ENCODE results near the gene LRG1.

The LRG1 gene

DNA sequence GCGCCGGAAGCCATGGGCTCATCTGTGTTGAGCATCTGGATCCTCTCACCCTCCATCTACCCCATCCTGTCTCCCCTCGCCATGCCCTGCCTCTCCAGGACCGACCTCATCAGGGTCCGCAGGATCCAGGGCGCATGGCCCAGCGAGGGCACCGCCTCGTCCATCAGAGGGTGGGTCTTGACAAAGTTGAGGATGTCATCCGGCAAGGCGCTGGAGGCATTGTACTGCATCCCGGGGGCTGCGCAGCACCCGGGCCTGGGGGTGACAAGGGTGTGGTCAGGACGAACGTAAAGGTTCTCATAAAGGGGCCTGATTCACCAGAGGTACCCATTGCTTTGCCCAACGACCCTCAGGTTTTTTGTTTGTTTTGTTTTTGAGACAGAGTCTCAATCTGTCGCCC is 10.2 kb upstream of the LRG1 start:
- Histone ChIP-seq H3K4me1 (ENCODE audit: control insufficient read depth, insufficient read depth, low read depth, low read length) (peaks cover 2% of the 10 kb centered on the region), H2BK12ac (ENCODE audit: low read length in 2 of 2) (no peak overlapping the region), H3K79me1 (replicated peaks; ENCODE audit: low read length, poor library complexity, severe bottlenecking) (no peaks in the 10 kb centered on the region), H3K4me2 (ENCODE audit: low read length, poor library complexity, severe bottlenecking) (no peak overlapping the region), H3K27me3 (ENCODE audit: control insufficient read depth in 1 of 2, insufficient read depth in 1 of 2, low read length in 2 of 2) (peaks cover 0 to 39% of the 10 kb centered on the region in 2 experiments), H2BK15ac (ENCODE audit: low read depth, poor library complexity, severe bottlenecking) (no peak overlapping the region), H3K9me3 (ENCODE audit: control insufficient read depth, low read length) (no peaks in the 10 kb centered on the region), H2AK5ac (ENCODE audit: low read length, severe bottlenecking) (no peak overlapping the region), H4K8ac (ENCODE audit: low read length) (no peak overlapping the region), H3K14ac (ENCODE audit: low read length in 2 of 2) (no peak overlapping the region), H3K23ac (ENCODE audit: low read length in 2 of 2) (no peak overlapping the region), H3K27ac (ENCODE audit: low read length, poor library complexity, severe bottlenecking) (no peak overlapping the region), H2BK120ac (ENCODE audit: low read depth, low read length) (no peak overlapping the region), H3K18ac (ENCODE audit: low read depth in 1 of 2, low read length in 2 of 2) (no peak overlapping the region), H3K4me3 (ENCODE audit: insufficient read depth in 1 of 2, low read depth in 1 of 2, low read length in 2 of 2) (no peak overlapping the region), H4K91ac (ENCODE audit: low read length) (no peak overlapping the region), H3K4ac (ENCODE audit: low read depth in 1 of 2, low read length in 2 of 2) (no peak overlapping the region), H3K36me3 (ENCODE audit: control insufficient read depth in 1 of 2, insufficient read depth in 2 of 2, low read depth in 1 of 2, low read length in 2 of 2) (peaks cover 0 to 23% of the 10 kb centered on the region in 2 experiments), H2BK5ac (ENCODE audit: low read depth, low read length, poor library complexity, severe bottlenecking) (no peak overlapping the region), H2AFZ (ENCODE audit: low read depth, low read length) (no peak overlapping the region), H3K9ac (ENCODE audit: low read length) (no peak overlapping the region)
- no peak for DNase-seq
- 95% methylated on average over 18 of the region's 18 CpGs for WGBS

DNA sequence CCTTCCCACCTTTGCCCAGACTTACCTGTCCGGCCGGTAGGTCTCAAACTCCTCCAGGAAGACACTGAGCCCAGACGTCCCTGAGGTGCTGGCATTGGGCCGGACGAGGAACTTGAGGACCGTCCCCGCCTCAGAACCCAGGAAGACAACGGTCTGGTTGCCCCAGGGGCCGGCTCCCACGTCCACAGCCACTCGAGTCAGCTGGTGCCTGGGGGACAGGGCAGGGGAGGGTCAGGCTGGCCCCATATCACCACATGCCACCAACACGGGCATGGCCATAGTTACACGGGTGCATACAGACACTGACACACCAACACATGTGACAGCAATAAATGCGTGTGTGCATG is 8.4 kb upstream of the LRG1 start:
- H3K9ac ChIP-seq (ENCODE audit: low read length), result no peak overlapping the region
- peak overlapping the region in 1 of 2 experiments; percentile 51 for H3K14ac ChIP-seq (ENCODE audit: low read length in 2 of 2)
- H3K23ac ChIP-seq (ENCODE audit: low read length in 2 of 2), result no peak overlapping the region
- DNase-seq, result no peak
- no peak overlapping the region for H3K18ac ChIP-seq (ENCODE audit: low read depth in 1 of 2, low read length in 2 of 2)
- H3K36me3 ChIP-seq (ENCODE audit: control insufficient read depth in 1 of 2, insufficient read depth in 2 of 2, low read depth in 1 of 2, low read length in 2 of 2), result peaks cover 0 to 25% of the 10 kb centered on the region in 2 experiments
- no peak overlapping the region for H2BK15ac ChIP-seq (ENCODE audit: low read depth, poor library complexity, severe bottlenecking)
- no peaks in the 10 kb centered on the region for H3K9me3 ChIP-seq (ENCODE audit: control insufficient read depth, low read length)
- 90% methylated on average over 14 of the region's 14 CpGs for WGBS
- H3K4me3 ChIP-seq (ENCODE audit: insufficient read depth in 1 of 2, low read depth in 1 of 2, low read length in 2 of 2), result no peak overlapping the region
- no peak overlapping the region for H4K91ac ChIP-seq (ENCODE audit: low read length)
- no peak overlapping the region for H2BK120ac ChIP-seq (ENCODE audit: low read depth, low read length)
- no peaks in the 10 kb centered on the region for H3K79me1 ChIP-seq (replicated peaks; ENCODE audit: low read length, poor library complexity, severe bottlenecking)
- no peak overlapping the region for H2BK5ac ChIP-seq (ENCODE audit: low read depth, low read length, poor library complexity, severe bottlenecking)
- H3K4me2 ChIP-seq (ENCODE audit: low read length, poor library complexity, severe bottlenecking), result no peak overlapping the region
- H3K27me3 ChIP-seq (ENCODE audit: control insufficient read depth in 1 of 2, insufficient read depth in 1 of 2, low read length in 2 of 2), result peaks cover 0 to 39% of the 10 kb centered on the region in 2 experiments
- no peak overlapping the region for H2BK12ac ChIP-seq (ENCODE audit: low read length in 2 of 2)
- H3K4me1 ChIP-seq (ENCODE audit: control insufficient read depth, insufficient read depth, low read depth, low read length), result peaks cover 4% of the 10 kb centered on the region
- H3K27ac ChIP-seq (ENCODE audit: low read length, poor library complexity, severe bottlenecking), result no peak overlapping the region
- no peak overlapping the region for H2AFZ ChIP-seq (ENCODE audit: low read depth, low read length)
- no peak overlapping the region for H4K8ac ChIP-seq (ENCODE audit: low read length)
- H3K4ac ChIP-seq (ENCODE audit: low read depth in 1 of 2, low read length in 2 of 2), result no peak overlapping the region
- H2AK5ac ChIP-seq (ENCODE audit: low read length, severe bottlenecking), result no peak overlapping the region

GRCh38 chr19:4547303-4548237 is 7.7 kb upstream of the LRG1 start:
- WGBS, result 86% methylated on average over 32 of the region's 32 CpGs
- Histone ChIP-seq H3K4ac (ENCODE audit: low read depth in 1 of 2, low read length in 2 of 2) (no peak overlapping the region), H3K4me3 (ENCODE audit: insufficient read depth in 1 of 2, low read depth in 1 of 2, low read length in 2 of 2) (no peak overlapping the region), H3K4me2 (ENCODE audit: low read length, poor library complexity, severe bottlenecking) (no peak overlapping the region), H3K18ac (ENCODE audit: low read depth in 1 of 2, low read length in 2 of 2) (no peak overlapping the region), H3K4me1 (ENCODE audit: control insufficient read depth, insufficient read depth, low read depth, low read length) (peaks cover 4% of the 10 kb centered on the region), H2BK15ac (ENCODE audit: low read depth, poor library complexity, severe bottlenecking) (no peak overlapping the region), H2AFZ (ENCODE audit: low read depth, low read length) (no peak overlapping the region), H2BK120ac (ENCODE audit: low read depth, low read length) (no peak overlapping the region), H3K9ac (ENCODE audit: low read length) (no peak overlapping the region), H2BK5ac (ENCODE audit: low read depth, low read length, poor library complexity, severe bottlenecking) (no peak overlapping the region), H3K23ac (ENCODE audit: low read length in 2 of 2) (no peak overlapping the region), H3K36me3 (ENCODE audit: control insufficient read depth in 1 of 2, insufficient read depth in 2 of 2, low read depth in 1 of 2, low read length in 2 of 2) (peaks cover 0 to 28% of the 10 kb centered on the region in 2 experiments), H3K27me3 (ENCODE audit: control insufficient read depth in 1 of 2, insufficient read depth in 1 of 2, low read length in 2 of 2) (peaks cover 0 to 33% of the 10 kb centered on the region in 2 experiments), H2BK12ac (ENCODE audit: low read length in 2 of 2) (no peak overlapping the region), H3K14ac (ENCODE audit: low read length in 2 of 2) (peak overlapping the region in 1 of 2 experiments; percentile 51), H3K79me1 (replicated peaks; ENCODE audit: low read length, poor library complexity, severe bottlenecking) (no peaks in the 10 kb centered on the region), H3K27ac (ENCODE audit: low read length, poor library complexity, severe bottlenecking) (no peak overlapping the region), H4K91ac (ENCODE audit: low read length) (no peak overlapping the region), H4K8ac (ENCODE audit: low read length) (no peak overlapping the region), H3K9me3 (ENCODE audit: control insufficient read depth, low read length) (no peaks in the 10 kb centered on the region), H2AK5ac (ENCODE audit: low read length, severe bottlenecking) (no peak overlapping the region)
- no peak for DNase-seq

DNA sequence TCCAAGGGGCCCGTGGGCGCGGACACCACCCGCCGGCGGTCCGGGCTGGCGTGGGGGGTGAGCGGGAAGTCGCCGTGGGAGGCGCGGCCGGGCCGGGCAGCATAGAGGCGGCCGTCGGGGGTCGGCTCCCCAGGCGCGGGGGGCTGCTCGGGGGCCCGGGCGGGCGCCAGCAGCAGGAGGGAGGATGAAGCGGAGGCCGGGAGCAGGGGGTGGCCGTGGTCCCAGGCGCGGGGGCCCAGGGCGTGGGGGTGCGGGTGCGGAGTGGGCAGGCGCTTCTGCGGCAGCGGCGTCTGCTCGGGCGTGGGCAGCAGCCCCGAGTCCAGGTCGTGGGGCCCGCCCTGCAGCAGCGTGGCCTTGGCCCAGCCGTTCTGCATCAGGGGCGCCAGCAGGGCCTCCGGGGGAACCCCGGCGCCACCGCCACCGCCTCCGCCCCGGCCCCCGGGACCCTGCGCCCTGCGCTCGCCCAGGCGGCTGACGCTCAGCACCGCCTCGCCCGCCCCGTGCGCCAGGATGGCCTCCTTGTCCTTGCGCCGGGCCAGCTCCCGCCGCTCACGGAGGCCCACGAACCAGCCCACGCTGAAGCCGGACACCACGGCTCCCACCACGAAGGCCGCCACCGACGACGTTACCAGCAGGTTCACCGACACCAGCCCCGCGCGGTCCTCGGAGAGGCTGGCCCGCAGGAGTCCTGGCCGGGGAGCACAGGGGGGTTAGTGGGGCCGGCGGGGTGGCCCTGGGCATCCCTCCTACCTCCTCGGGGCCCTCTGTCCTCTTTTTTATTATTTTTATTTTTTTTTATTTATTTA is 4.2 kb upstream of the LRG1 start:
- Histone ChIP-seq H3K4me3 (ENCODE audit: insufficient read depth in 1 of 2, low read depth in 1 of 2, low read length in 2 of 2) (no peak overlapping the region), H2BK5ac (ENCODE audit: low read depth, low read length, poor library complexity, severe bottlenecking) (no peak overlapping the region), H3K9ac (ENCODE audit: low read length) (no peak overlapping the region), H2BK12ac (ENCODE audit: low read length in 2 of 2) (no peak overlapping the region), H3K27ac (ENCODE audit: low read length, poor library complexity, severe bottlenecking) (no peak overlapping the region), H3K18ac (ENCODE audit: low read depth in 1 of 2, low read length in 2 of 2) (no peak overlapping the region), H3K4ac (ENCODE audit: low read depth in 1 of 2, low read length in 2 of 2) (no peak overlapping the region), H3K4me1 (ENCODE audit: control insufficient read depth, insufficient read depth, low read depth, low read length) (peaks cover 4% of the 10 kb centered on the region), H3K14ac (ENCODE audit: low read length in 2 of 2) (no peak overlapping the region), H3K27me3 (ENCODE audit: control insufficient read depth in 1 of 2, insufficient read depth in 1 of 2, low read length in 2 of 2) (peaks cover 9 to 34% of the 10 kb centered on the region in 2 experiments), H4K91ac (ENCODE audit: low read length) (no peak overlapping the region), H3K9me3 (ENCODE audit: control insufficient read depth, low read length) (peaks cover 4% of the 10 kb centered on the region), H3K36me3 (ENCODE audit: control insufficient read depth in 1 of 2, insufficient read depth in 2 of 2, low read depth in 1 of 2, low read length in 2 of 2) (peaks cover 0 to 23% of the 10 kb centered on the region in 2 experiments), H3K79me1 (replicated peaks; ENCODE audit: low read length, poor library complexity, severe bottlenecking) (no peaks in the 10 kb centered on the region), H4K8ac (ENCODE audit: low read length) (no peak overlapping the region), H2AK5ac (ENCODE audit: low read length, severe bottlenecking) (no peak overlapping the region), H2AFZ (ENCODE audit: low read depth, low read length) (no peak overlapping the region), H3K23ac (ENCODE audit: low read length in 2 of 2) (no peak overlapping the region), H3K4me2 (ENCODE audit: low read length, poor library complexity, severe bottlenecking) (no peak overlapping the region), H2BK120ac (ENCODE audit: low read depth, low read length) (no peak overlapping the region), H2BK15ac (ENCODE audit: low read depth, poor library complexity, severe bottlenecking) (no peak overlapping the region)
- 97% methylated on average over 74 of the region's 87 CpGs for WGBS
- no peak for DNase-seq

Measured in mesenchymal stem cell (in vitro differentiated cells and primary cell).